ENCODE results near the gene POFUT2. TPM values are rescaled to one million over a fixed set of nuclear protein-coding genes. Genes with fewer than 3 reads are reported as not detected.

Gene POFUT2
- total and polyA plus RNA-seq, 12 donors, result 12.7 to 20.6 (median 16.9) TPM

- Histone ChIP-seq H3K27ac (peak overlapping the region; percentile 88 to 97 (median 90)), H3K36me3 (no peaks in the 10 kb centered on the region), H3K4me3 (no peak overlapping the region), H3K9me3 (peaks cover 0 to 6% (median 0%) of the 10 kb centered on the region in 11 donors), H3K4me1 (peaks cover 25 to 65% (median 45%) of the 10 kb centered on the region in 9 donors), H3K27me3 (no peaks in the 10 kb centered on the region)
- 87 to 89% methylated on average over 20 of the region's 20 CpGs for WGBS, 2 donors
- no peak for TF ChIP-seq CTCF (IDR thresholded peaks at IDR 0.05)
- DNase-seq (no peak), ATAC-seq (peak in 2 of 8 donors; percentile 5 to 6)
- intact Hi-C loops (cut with DNase I), result loop anchor here in 5 of 10 donors (1.0 to 10.0 kb wide), 5 partner anchors 53 to 63 kb away; no protein-coding TSS in a partner anchor
These were observed 13.9 kb upstream of the POFUT2 start for GRCh38 chr21:45301521-45302081.

- no peak for TF ChIP-seq CTCF (IDR thresholded peaks at IDR 0.05)
- DNase-seq (peak in 1 of 2 donors; percentile 17), ATAC-seq (peak in 2 of 8 donors; percentile 12 to 20)
- peak overlapping the region; percentile 88 to 97 (median 90) for H3K27ac ChIP-seq
- no peak overlapping the region for H3K4me3 ChIP-seq
- no peaks in the 10 kb centered on the region for H3K27me3 ChIP-seq
- intact Hi-C loops (cut with DNase I), result loop anchor here in 3 of 10 donors (5.0 to 10.0 kb wide), 3 partner anchors 54 to 61 kb away; no protein-coding TSS in a partner anchor
- 73 to 82% methylated on average over 43 of the region's 43 CpGs for WGBS, 2 donors
- peaks cover 25 to 61% (median 44%) of the 10 kb centered on the region in 9 donors for H3K4me1 ChIP-seq
- H3K9me3 ChIP-seq, result peaks cover 0 to 6% (median 0%) of the 10 kb centered on the region in 11 donors
- H3K36me3 ChIP-seq, result no peaks in the 10 kb centered on the region
These were observed 13.3 kb upstream of the POFUT2 start for GRCh38 chr21:45300786-45301520.

- no peaks in the 10 kb centered on the region for H3K36me3 ChIP-seq
- H3K27ac ChIP-seq, result peak overlapping the region; percentile 35 to 97 (median 90)
- no peak for TF ChIP-seq CTCF (IDR thresholded peaks at IDR 0.05)
- 71 to 73% methylated on average over 34 of the region's 34 CpGs for WGBS, 2 donors
- no peaks in the 10 kb centered on the region for H3K27me3 ChIP-seq
- peak overlapping the region in 3 of 10 donors; percentile 3 to 9 (median 8) for H3K4me3 ChIP-seq
- peaks cover 0 to 6% (median 0%) of the 10 kb centered on the region in 11 donors for H3K9me3 ChIP-seq
- DNase-seq, result peak in 1 of 2 donors; percentile 26
- peaks cover 25 to 68% (median 52%) of the 10 kb centered on the region in 9 donors for H3K4me1 ChIP-seq
- intact Hi-C loops (cut with DNase I), result loop anchor here in 4 of 10 donors (5.0 to 10.0 kb wide), 4 partner anchors 55 to 295 kb away; no protein-coding TSS in a partner anchor
- ATAC-seq, result peak in 2 of 8 donors; percentile 7 to 8
These were observed 12.4 kb upstream of the POFUT2 start for GRCh38 chr21:45299864-45300785.
